ENCODE data around the gene MKKS.

GRCh38 chr20:10360878-10361277 lies 73.1 kb downstream of the MKKS start:
- TF ChIP-seq CTCF (IDR thresholded peaks at IDR 0.05; ENCODE audit: low read depth, low read length) (no peak), EZH2phosphoT487 (IDR thresholded peaks at IDR 0.05; ENCODE audit: low read depth) (no peak)
